Measurements from ENCODE around the gene COPS7A.

GRCh38 chr12:6771091-6771495, 47.2 kb downstream of the COPS7A start:
- TF ChIP-seq CTCF (IDR thresholded peaks at IDR 0.05): no peak
- TF ChIP-seq POLR2A (IDR thresholded peaks at IDR 0.05): no peak

Measured in sigmoid colon (tissue), 3 donors.